GM21423 (cell line): Measurements from ENCODE around the gene CHCHD6.

ENCODE experiments used
- ATAC-seq: cut with Tn5 transposase; IDR thresholded peaks from one replicate; pipeline ENCODE4 v1.9.1; 2021; ENCODE audit warnings: mild to moderate bottlenecking, moderate library complexity; ENCODE audit not compliant: unreplicated experiment

The CHCHD6 gene

GRCh38 chr3:126986001-126986400 lies 282.0 kb downstream of the CHCHD6 start:
- no peak for ATAC-seq

DNA sequence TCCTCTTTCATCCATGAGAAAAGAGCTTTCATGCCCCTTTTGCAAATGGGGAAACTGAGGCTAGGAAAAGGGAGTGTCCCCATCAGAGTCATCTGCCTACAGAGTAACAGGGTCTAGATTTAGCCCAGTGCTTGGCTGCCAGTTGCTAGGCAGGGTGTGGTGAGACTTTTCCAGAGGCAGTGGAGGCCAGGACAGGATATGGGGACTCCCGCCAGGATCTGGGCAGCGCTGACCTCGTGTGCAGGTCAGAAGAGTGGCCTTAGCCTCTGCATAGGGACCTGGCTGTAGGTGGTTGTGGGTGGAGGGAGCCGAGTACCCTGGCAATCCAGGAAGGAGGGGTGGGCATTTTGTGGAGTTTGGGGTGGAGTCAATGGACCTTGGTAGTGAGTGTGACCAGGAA lies 283.1 kb downstream of the CHCHD6 start:
- no peak for ATAC-seq

DNA sequence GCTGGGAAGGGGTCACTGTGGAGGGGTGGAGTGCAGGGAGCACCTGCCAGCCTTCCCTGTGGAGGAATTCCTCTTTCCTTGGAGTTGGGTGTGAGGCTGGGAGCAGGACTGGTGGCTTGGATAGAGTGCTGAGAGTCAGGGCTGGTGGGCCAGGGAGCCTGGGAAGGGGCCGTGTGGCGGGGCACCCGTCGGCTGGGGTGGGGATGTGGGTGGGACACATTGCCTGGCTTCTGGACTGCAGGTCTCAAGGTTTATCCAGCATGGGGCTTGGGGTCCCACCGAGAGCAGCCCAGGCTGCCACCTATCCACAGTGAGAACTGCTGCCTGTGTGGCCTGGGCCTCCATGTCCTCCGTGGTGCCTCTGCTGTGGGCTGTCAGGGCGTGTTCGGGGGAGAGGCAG lies 283.6 kb downstream of the CHCHD6 start:
- no peak for ATAC-seq

GRCh38 chr3:126988451-126989021 lies 284.5 kb downstream of the CHCHD6 start:
- ATAC-seq: no peak

- no peak for ATAC-seq
Observed at GRCh38 chr3:126989316-126990023, 285.4 kb downstream of the CHCHD6 start.

DNA sequence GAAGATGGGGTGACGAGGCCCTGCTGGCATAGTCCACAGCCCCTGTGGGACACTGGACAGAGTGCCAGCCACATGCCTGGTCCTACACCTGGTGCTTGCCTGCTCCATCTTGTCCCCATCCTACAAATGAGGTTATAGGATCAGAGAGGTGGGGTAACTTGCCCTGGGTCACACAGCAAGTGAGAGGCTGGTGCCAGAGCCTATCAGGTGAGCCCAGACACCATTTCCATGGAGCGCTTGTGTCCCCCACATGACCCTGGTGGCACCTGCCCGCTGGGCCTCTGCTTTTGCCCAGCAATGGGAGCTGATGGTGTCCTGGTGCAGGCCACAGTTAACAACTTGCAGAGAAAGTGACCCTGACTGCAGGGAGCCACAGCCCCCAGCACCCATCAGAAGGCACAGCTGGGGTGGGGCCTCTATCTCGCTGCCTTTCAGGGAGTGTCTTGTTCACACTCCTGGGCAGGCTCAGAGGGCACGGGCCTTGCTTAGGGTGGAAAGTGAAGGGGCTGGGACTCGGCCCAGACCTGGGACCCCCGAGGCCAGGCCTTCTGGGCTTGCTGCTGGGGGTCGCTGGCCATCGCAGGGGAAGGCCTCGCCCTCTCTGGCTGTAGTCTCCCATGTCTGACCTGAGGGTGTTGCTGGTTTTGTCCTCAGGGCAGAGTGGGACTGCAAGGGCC lies 286.1 kb downstream of the CHCHD6 start:
- no peak for ATAC-seq

GRCh38 chr3:126990890-126991289 lies 286.9 kb downstream of the CHCHD6 start:
- ATAC-seq: no peak

DNA sequence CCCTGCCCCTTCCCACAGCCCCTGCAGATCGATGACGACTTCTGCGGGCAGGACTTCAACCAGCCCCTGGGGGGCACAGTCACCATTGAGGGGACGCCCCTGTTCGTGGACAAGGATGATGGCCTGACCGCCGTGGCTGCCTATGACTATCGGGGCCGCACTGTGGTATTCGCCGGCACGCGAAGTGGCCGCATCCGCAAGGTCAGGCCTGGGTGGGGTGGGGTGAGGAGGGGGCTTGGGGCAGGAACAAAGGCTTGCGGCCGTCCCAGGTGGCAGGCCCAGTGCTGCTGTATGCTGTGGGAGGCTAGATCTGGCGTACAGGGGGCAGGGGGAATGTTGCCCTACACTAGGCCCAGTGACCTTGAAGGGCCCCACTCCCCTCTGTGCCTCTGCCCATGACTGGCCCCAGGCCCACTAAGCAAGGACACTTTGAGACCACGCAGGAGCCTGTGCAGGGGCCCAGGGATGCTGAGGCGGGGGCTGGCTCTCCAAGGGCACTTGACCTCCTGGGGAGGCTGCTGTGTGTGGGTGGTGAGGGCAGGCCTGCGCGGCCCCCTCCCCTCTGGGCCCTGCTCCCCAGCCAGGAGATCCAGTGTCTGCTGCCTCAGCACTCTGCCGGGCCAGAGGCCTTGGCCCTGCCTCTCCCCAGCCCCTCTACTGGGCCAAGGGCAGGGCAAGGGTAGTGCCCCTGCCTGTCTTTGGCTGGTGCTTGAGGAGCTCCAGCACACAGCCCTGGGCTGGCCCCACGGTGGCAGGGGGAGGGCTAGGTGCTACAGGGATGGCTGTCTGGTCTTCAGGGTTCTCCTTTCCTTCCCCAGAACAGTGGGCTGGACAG lies 287.5 kb downstream of the CHCHD6 start:
- no peak for ATAC-seq

DNA sequence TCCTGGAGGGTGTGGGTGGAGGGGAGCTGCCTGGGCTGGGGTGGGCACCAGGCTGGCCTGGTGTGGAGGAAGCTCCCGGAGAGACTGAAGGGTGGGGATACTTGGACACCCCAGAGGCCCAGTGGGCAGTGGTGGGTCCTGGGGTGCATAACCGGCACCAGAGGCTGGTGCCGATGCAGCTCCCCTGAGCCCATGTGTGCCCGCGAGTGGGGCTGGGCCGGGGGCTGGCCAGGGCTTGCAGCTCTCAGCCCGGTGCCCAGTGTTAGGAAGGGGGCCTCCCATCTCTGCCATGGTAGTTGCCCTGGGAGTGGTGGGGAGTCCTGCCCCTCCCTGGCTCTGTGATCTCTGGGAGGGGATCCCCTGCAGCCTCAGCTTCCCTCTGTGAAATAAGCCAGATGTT lies 288.2 kb downstream of the CHCHD6 start:
- ATAC-seq: no peak

- no peak for ATAC-seq
Observed at GRCh38 chr3:126992776-126993175, 288.7 kb downstream of the CHCHD6 start.

DNA sequence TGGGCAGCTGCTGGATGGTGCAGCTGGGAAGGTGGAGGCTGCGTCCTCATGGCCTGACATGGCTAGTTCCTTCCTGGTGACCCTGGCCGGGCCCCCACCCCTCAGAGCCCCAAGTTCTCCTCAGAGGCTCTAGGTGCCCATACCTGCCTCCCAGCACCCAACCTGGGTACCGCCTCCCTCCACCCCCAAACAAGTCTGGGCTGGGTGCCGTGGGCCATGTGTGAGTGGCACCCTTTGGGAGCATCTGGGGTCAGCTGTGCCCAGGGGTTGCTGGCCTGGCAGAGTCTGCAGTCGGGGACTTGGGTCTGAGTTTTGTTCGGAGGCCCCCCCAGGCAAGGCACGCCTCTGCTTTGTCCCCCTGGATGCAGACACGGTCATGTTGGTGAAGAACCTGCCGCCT lies 289.4 kb downstream of the CHCHD6 start:
- ATAC-seq: no peak

GRCh38 chr3:126994661-126995245 lies 290.7 kb downstream of the CHCHD6 start:
- no peak for ATAC-seq

GRCh38 chr3:126995254-126995780 lies 291.3 kb downstream of the CHCHD6 start:
- ATAC-seq: no peak

- no peak for ATAC-seq
Observed at GRCh38 chr3:126995926-126996512, 292.0 kb downstream of the CHCHD6 start.

GRCh38 chr3:126996905-126997304 lies 292.9 kb downstream of the CHCHD6 start:
- no peak for ATAC-seq

GRCh38 chr3:126997455-126998038 lies 293.5 kb downstream of the CHCHD6 start:
- ATAC-seq: no peak

- no peak for ATAC-seq
Observed at GRCh38 chr3:126998320-126998719, 294.3 kb downstream of the CHCHD6 start.

DNA sequence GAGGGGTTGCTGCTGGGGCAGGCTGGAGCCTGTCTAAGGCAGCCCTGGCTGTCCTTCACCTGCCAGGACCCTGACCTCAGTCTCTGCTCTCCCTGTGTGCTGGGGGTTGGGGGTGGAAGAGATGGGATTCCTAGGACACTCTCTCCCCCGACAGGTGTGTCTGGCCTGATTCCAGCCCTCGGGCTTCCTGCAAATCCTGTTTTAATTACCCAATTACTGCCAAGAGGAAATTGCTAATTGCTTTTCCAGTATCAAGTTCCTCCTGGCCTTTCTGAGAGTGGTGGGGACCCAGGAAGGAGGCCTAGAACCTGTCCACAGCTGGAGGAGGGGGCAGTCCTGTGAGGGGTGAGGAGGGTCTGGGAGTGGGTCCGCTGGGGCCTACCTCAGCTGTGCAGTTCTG lies 294.7 kb downstream of the CHCHD6 start:
- ATAC-seq: no peak

- no peak for ATAC-seq
Observed at GRCh38 chr3:126999383-126999782, 295.3 kb downstream of the CHCHD6 start.

DNA sequence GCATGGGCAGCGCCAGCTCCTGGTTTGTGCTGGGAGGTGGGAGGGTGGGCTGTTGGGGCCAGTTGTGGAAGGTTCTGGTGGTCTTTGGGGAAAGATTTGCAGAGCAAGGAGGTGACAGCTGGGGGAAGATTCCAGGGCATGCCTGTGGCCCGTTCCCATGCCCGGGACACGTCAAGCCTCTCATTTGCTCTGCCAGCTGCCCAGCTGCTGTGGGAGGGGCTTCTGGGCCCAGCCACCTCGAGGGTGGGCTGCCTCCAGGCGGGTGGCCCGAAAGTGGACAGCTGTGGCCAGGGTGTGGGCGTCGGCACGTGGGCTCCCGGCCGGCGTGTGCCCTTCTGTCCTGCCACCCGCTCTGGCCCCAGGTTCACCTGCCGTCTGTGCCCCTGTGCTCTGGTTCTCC lies 296.1 kb downstream of the CHCHD6 start:
- ATAC-seq: no peak
